ENCODE data around the gene DFFB.
"Not testable (repeated sequence)": the region's sequence is repeated elsewhere in the genome, so short reads cannot be mapped to it uniquely, and the experiment has no call there.

DFFB gene, protein sequence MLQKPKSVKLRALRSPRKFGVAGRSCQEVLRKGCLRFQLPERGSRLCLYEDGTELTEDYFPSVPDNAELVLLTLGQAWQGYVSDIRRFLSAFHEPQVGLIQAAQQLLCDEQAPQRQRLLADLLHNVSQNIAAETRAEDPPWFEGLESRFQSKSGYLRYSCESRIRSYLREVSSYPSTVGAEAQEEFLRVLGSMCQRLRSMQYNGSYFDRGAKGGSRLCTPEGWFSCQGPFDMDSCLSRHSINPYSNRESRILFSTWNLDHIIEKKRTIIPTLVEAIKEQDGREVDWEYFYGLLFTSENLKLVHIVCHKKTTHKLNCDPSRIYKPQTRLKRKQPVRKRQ

DNA sequence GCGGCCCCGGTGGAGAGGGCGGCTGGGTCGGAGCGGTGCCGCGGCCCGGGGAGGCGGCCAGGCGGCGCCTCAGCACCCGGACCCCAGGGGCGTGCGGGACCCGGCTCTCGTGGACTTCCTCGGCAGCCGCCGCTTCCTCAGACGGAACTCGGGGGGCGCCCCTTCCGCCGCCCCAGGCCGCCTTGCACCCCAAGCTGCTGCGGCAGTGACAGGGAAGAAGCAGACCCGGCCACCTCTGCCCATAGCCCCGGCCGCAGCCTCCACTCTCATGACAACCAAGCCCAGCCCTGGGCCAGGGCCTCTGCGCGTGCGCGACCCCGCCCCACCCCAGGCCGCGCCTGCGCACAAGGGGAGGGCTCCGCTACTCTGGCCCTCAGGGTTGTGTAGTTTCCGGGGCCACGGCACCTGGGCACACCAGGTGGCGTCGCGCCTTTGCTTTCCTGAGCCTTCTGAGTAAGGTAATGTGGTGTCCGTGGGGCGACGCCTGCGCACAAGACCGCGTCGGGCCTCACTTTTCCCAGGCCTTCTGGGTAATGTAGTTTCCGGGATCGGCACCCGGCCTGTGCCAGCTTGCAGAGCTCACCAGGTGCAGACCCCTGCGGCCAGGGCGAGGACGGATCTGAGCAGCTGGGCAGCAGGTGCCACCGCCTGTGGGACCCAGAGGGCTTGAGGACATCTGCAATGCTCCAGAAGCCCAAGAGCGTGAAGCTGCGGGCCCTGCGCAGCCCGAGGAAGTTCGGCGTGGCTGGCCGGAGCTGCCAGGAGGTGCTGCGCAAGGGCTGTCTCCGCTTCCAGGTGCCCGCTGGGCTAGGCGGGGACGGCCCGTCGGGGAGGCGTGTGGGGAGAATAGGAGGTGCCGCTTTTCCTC lies at the start of gene DFFB, which contains the start of gene CEP104:
DFFB (plus strand) TSS at position 554 of the 868 bp plus-strand sequence; CDS start at position 682, 128 bp downstream.
CEP104 (minus strand) TSS at position 289 of the 868 bp plus-strand sequence. CDS start 4,804 bp downstream, outside the sequence.
- peak; percentile 93 to 95 for DNase-seq

DNA sequence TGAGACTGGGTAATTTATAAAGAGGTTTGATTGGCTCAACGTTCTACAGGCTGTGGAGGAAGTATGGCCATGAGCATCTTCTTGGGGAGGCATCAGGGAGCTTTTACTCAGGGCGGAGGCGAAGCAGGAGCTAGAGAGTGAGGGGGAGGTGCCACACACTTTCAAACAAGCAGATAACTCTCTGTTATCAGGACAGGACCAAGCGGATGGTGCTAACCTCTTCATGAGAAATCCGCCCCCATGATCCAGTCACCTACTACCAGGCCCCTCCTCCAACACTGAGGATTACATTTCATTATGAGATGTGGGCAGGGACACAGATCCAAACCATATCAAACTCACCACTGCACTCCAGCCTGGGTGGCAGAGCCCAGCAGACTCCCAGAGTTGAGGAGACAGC lies 49.5 kb upstream of the DFFB start:
- DNase-seq: no peak

DNA sequence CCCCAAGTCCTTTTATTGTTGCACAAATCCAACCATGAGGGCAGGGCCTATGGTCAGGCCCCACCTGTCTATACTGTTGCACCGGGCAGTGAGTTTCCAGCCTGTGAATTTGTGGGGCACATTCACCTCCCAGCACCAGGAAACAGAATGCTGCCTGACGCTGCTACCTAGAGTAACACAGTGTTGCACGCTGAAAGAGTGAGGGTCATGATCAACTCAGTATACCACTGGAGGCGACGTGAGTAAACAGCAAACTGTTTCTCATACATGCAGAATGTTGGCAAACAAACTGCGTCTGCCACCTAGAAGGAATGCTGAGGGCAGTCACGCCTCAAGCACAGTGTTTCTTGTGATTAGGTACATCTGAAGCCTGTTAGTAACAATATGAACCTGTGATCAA lies 47.6 kb upstream of the DFFB start:
- DNase-seq: no peak

DNA sequence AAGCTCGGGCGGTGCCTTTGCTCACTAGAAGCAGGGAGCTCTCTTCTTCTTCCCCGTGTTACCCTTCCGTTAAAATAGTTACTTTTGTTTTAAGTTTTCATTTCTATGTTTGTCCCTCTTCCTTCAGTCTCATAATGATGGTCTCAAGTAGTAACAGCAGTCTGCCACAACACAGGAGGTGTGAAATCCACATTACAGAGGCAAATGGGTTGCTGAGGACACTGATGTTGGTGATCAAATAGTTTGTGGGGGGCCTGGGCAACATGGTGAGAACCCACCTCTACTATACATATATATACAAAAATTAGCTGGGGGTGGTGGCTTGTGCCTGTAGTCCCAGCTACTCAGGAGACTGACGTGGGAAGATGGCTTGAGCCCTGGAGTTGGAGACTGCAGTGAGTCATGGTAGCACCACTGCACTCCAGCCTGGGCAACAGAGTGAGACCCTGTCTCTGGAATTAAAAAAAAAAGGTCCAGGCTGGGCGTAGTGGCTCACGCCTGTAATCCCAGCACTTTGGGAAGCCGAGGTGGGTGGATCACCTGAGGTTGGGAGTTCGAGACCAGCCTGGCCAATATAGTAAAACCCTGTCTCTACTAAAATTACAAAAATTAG lies 47.0 kb upstream of the DFFB start:
- DNase-seq: not testable (repeated sequence)

DNA sequence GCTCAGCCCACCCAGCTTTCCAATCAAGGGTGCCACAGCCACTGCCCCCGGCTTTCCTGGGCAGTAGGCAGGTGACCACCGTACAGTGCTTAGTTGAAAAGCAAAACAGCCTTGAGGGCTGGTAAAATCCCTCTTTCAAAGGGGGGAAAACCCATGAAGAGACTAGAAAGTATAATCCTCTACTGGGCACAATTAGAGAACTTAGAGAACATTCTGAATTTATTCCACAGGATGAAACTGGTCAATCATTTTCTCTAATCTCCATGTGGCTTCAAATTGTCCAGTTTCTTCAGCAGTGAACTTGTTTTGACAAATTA lies 45.7 kb upstream of the DFFB start:
- no peak for DNase-seq

DNA sequence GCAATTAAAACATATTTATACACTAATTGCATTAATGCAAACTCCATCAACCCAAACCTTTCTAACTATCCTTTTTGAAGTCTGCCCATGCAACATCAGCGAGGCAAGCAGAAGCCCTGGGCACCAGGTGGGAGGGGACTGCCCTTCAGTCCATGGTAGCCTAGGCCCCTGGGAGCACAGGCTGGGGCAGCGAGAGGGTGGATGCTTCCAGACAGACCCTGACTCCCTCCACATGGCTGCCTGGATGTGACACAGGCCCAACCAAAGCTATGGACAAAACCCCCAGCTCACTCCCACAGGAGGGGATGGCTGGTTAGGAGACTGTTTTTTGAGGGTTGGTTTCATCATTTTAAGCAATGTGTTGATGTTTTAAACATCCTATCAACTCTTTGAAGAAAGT lies 43.2 kb upstream of the DFFB start:
- no peak for DNase-seq

DNA sequence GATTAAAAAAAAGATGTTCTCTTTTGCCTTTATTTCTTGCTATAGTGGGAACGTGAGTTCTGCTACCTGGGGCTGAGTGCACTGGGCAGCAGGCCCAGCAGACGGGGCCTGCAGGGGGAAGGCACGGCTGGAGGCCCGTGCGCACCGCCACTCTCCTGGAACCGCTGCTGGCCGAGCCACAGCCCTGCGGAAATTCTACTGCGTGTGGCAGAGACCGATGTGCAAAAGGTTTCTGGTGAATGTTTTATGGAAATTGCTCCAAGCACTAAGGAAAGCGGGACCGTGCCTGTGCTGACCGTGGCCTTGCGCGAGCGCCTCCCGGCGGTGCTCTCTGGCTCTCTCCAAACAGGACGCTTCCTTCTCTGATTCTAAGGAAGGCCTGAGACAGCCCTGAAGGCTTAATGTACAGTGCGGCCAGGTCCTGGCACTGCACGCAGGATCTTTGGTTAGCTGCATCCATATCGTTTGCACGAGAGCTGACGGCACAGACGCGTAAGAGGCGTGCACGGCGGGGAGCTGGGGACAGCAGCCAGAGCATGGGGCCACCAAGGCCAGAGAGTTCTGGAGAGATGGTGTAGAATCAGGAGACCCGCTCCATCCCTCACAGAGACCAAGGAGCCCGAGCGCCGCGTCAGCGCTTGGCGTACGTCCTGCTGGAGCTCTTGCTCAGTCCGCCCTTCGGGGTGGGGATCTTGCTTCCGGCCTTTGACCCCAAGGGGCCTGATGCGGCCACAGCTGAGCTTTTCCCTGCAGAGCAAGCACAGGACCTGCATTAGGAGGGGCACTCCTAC lies 42.3 kb upstream of the DFFB start:
- no peak for DNase-seq

DNA sequence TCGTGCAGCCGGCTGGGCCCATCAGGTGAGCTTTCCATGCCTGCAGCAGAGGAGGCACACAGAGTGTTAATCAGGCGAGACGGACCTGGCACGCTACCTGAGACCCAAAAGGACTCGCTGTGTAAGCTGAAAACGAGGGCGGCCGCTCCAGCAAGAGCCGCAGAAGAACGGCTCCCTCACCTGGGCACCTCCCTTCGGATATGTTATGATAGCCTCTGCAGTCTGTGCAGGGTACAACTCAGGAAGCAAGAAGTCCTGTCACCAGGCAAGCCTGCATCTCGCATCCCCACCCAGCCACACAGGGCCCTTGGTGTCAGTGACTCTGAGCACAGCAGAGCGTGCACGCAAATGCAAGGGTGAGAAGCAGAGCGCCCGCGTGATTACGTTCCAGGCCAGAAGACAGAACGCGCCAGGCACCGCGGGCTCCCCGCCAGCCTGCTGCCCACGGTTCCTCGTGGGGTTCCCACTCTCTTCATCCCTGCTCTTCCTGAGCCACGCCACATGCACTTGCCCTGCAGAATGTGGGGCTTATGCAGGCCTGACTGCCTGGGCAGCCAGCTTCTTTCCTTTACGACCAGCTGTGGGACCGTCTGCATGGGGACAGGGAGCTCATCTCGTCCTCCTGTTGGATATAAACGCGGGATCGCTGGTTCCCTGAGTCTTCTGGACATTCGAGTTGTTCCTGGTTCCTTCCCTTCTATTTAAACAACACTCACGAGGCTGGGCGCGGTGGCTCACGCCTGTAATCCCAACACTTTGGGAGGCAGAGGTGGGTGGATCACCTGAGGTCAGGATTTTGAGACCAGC lies 40.7 kb upstream of the DFFB start:
- no peak for DNase-seq

DNA sequence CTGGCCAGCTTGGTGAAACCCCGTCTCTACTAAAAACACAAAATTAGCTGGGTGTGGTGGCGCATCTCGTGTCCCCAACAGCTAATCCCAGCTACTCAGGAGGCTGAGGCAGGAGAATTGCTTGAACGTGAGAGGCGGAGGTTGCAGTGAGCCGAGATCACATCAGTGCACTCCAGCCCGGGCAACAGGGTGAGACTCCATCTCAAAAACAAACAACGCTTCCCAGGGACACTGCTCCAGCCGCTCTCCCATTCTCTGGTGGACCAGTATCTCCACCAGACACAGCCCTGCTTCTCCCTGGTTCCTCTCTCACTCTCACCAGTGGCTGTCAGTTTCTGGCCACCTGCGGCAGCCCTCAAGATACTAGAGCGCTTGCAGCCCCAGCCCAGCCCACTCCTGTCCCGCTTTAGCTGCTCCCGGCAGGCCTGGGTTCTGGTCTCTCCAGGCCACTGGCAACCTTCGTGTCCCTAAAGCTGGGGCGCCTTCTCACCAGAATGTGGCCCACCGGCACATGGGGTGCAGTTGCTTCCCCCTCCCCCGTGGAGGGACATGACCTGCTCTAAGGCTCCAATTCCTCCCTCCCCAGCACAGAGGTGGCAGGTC lies 40.0 kb upstream of the DFFB start:
- no peak for DNase-seq

DNA sequence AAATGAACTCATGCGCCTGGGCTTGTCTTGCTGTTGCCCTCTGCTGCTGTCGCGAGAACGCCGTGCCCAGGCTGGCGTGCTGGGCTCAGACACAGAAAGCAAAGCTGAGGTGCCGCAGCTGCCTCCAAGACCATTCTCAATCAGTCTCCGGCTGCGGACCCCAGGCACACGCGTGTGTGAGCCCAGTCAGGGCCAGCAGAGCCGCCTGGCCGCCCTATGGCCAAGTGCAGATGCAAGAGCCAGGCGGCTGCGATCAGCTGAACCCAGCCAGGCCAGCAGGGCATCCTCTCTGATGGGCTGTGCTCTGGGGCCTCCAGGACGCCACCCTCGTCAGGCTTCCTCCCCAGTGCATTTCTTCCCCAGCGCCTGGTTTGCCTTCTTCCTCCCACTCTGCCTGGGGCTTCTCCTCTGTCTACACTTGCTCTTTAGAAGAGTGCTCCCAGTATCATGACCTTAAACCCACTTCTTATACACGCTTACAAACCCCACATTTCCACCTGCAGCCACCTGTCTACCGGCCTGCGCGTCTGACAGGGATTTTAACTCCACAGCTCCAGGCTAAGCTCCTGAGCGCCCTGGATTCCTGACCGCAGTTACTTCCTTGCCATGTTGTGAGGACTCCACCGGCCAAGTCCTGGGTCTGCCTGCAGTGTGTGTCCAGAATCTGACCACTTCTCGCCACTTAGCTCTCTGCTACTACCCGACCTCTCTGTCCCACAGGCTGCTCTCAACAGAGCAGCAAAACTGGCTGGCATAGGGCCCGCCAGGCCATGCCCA lies 39.3 kb upstream of the DFFB start:
- DNase-seq: no peak

DNA sequence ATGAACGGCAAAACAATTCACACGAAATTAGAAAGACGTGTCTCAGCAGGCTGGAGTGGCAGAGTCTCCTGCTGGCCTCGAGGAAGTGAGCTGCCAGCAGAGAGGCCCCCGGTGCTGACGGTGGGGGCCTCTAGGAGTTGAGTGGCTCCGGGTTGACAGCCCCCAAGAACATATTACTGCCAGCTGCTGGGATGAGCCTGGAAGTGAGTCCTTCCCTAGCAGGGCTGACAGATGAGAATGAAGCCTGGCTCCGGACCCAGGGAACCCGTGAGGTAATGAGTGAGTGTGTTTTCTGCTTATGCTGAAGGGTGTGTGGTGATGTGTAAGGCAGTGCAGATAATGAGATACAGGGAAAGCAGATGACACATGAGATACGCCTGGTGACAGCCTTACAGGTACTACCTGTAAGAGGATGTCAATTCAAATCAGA lies 37.5 kb upstream of the DFFB start:
- DNase-seq: no peak

DNA sequence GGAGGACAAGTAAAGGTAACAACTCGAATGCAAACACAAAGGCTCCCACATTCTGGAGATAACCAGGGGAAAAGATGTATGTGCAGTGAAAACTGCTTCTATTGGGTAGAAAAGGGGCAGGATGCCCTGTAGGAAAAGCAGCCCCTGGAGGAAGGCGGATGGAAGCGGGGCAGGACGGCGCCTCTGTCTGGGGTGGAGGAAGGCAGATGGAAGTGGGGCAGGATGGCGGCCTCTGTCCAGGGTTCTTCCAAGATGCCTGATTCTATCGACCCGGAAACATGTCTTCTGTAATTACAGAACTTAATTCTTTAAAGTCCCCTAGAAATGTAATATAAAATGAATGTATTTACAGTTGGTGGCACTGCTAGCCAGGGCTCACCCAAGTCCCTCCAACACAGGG lies 37.0 kb upstream of the DFFB start:
- no peak for DNase-seq

DNA sequence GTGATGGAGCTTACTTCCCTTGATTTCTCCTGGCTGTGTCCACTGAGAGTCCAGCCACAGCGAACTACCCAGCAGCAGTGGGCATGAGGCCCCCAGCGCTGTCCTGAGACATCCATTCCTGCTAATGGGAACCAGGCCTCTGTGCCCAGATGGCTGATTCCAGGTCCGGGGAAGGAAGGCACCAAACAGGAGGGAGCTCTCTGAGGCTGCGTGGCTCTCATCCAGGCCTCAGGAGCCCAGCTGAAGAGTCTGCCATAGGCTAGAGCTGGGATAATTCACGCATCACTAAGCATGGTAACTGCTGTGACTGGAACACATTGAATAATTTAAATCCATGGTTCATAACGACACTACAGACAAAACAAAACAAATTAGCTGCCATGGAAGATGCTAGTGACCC lies 36.3 kb upstream of the DFFB start:
- DNase-seq: no peak

DNA sequence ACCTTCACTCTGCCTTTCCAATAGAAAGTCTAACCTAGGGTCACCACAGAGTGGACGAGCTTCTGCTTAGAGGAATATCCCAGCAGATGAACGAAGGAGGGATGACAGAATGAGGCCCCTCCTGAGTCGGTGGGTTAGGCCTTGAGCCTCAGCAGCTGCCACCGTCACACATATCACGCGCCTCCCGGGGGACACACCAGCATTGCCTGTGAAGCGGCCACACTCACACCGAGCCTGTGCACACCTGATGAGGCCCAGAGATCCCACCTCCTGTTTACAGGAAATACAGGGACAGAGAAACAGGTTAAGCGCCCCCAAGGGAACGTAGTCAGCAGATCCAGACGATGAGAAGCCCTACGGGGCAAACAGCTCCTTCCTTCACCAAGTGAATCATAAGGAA lies 35.8 kb upstream of the DFFB start:
- DNase-seq: no peak

DNA sequence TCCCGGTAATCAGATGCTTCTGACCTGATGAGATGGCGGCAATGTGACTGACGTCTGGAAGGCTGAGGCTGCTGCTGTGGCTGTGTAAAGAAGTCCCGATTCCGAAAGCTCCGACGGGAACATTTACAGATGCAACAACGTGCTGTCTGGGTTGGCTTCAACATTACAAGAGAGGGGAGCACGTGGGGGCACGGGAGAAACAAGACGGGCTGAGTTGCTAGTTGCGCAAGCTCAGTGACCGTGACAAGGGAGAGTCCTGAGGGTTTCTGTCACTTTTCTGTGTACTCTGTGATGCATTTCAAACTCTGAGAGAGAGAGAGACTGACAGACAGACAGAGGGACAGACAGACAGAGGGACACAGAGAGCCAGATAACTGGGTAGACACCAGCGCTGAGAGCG lies 35.4 kb upstream of the DFFB start:
- no peak for DNase-seq

DNA sequence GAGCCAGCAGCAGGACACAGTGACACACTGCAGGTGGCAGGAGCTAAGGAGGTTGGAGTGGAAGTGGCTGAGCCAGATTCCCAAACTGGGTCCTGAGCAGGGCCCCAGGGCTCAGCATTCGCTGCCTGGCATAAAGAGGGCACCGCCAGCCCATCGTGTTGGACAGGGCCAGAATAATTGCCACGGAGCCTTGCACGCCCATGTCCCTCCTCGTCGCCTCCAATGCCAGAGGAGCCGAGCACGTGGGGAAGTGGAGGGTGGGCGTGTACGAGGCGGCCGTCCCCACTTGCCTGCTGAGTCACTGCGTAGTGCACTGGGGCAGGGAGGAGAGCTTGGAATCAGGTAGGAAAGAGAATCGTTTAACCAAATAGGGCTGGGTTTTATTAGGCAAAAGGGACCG lies 34.9 kb upstream of the DFFB start:
- no peak for DNase-seq

DNA sequence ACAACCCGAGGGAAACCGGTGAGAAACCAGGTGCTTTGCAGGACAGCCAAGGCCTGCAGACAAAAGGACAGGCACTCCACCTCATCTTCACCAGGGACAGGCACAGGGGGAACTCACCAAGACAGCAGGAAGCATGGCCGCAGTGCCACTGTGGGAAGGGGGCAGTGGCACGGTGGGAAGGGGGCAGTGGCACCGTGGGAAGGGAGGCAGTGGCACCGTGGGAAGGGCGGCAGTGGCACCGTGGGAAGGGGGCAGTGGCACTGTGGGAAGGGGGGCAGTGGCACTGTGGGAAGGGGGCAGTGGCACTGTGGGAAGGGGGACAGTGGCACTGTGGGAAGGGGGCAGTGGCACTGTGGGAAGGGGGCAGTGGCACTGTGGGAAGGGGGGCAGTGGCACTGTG lies 32.6 kb upstream of the DFFB start:
- DNase-seq: no peak

DNA sequence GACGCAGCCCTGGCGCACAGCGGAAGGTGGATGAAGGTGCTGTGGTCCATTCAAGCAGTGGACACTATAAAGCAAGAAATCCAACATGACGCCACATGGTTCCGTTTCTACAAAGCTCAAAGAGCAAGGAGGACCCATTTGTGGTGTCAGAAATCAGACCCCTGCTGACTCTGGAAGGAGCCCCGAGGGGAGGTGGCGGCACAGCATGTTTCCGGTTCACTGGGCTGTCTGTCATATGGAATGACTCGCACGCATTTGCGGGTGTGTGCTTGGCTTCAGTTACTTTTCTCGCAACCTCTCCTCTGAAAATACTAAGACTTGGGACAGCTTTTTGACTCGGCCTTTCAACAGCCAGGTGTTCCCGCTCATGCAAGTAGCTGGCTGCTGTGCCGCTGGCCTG lies 31.9 kb upstream of the DFFB start:
- DNase-seq: no peak

DNA sequence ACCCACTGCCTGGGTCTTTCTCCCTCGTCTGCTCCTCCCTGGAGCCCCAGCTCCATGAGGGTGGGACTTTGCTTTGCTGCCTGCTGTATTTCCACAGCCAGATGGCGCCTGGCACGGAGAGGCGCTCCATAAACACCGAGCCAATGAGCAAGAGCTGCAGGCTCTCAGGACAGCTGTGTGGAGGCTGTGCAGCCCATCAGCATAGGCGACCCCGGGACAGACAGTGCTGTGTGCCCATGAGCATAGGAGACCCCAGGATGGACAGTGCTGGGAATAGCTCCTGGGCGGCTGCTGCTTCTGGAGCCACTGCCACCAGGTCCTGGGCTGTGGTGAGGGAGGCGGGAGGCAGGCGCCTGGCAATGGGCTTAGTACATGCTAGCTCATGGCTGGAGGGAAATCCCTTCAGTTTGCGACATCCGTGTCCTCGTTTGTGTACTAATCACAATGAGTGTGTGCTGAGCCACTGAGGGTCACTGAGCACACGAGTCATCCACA lies 29.4 kb upstream of the DFFB start:
- DNase-seq: no peak

DNA sequence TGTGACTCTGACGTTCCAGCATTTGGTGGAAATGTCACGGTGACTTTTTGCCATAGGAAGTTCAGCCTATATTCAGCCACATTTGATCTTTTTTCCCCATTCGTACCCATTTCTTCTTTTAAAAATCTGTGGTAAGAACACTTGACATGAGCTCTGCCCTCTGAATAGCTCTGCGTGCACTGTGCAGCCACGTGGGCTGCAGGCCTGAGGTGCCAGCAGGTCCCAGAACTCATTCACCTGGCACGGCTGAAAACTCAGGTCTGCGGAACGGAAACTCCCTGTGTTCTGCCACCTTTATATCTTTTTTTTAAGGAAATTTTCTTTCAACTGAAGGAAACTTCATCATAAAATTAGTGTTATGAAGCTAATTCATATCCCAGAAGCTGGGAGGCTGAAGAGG lies 28.9 kb upstream of the DFFB start:
- DNase-seq: no peak

DNA sequence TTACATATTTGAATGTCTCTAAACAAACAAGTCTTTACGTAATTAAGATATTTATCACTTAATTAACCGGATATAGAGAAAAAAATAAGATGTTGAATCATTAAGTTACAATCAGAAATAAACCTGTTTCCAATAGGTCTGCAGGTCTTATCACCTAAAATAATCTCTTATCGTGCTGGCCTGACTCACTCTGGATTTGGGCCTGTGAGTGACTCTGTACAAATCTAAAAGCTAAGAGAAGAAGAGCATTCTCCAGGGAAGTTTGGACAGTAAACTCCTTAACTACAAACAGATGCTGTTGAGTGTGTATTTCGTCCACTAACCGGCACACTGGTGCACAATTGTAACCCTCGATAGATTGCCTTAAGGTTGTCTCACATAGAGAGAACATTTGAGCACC lies 25.6 kb upstream of the DFFB start:
- DNase-seq: no peak
